Upper lobe of left lung (tissue), 4 donors: ENCODE results near the gene DKC1.

Experiments used
- EP300 ChIP-seq, 4 donors: sonication (generic); formaldehyde crosslinking; IDR thresholded peaks; one replicate each; pipeline ENCODE4 v1.5.1; 2017; ENCODE audit warnings: antibody characterized with exemption in 4 of 4, control low read depth in 2 of 4
- POLR2A ChIP-seq, 4 donors: fragments of 450-650 bp; IDR thresholded peaks; one replicate each; pipeline ENCODE4 v1.5.1; 2016 to 2017; ENCODE audit warnings: antibody characterized with exemption in 4 of 4, mild to moderate bottlenecking in 2 of 4
- TF ChIP-seq, protein P1 (sequence below), 6 experiments: fragments of 450-650 bp in 4 of 6; fragments of 200-600 bp in 2 of 6; sonication (generic) in 2 of 6; IDR thresholded peaks; one replicate each; pipeline ENCODE4 v1.5.1; 2016 to 2019; ENCODE audit warnings: antibody characterized with exemption in 6 of 6

DNA sequence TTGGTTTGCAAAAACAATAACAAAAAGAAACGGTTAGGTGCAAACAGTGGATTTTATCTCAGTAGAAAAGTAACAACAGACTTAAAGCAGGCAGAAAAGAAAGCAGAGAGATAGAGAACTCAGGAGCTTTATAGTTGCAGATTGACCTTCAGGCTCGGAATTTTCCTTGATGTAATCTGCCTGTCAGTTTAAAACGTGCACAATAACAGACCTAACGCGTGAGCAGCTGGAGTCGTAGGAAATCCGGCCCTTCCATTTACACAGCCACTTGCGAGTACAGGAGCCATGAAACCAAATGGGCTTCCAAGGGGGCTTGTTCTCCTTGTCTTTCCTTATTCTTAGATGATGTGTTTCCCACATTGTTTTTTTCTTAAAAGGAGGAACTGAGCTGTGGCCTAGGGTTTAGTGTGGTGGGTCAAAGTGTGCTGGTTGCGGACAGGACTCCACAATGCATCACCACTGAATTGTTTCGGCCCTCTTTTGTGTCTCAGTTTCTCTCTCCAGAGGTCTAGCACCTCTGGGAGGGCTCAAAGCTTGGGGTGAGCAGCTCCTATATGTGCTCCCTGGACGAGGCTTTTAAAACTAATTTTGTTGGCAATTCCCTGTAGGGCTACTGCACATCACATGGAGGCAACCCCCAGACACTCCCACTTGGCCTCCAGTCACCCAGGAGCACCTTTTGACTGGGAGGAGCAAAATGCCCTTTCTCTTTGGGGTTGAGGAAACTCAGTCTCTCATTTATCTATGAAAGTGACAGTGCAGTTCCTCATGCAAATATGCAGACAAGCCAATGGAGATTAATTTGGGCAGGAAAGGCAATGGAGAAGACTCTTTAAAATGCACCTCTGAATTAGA lies 56.5 kb downstream of the DKC1 start:
- TF ChIP-seq EP300 (IDR thresholded peaks at IDR 0.05) (no peak), POLR2A (IDR thresholded peaks at IDR 0.05) (no peak)
- TF ChIP-seq, protein P1, sequence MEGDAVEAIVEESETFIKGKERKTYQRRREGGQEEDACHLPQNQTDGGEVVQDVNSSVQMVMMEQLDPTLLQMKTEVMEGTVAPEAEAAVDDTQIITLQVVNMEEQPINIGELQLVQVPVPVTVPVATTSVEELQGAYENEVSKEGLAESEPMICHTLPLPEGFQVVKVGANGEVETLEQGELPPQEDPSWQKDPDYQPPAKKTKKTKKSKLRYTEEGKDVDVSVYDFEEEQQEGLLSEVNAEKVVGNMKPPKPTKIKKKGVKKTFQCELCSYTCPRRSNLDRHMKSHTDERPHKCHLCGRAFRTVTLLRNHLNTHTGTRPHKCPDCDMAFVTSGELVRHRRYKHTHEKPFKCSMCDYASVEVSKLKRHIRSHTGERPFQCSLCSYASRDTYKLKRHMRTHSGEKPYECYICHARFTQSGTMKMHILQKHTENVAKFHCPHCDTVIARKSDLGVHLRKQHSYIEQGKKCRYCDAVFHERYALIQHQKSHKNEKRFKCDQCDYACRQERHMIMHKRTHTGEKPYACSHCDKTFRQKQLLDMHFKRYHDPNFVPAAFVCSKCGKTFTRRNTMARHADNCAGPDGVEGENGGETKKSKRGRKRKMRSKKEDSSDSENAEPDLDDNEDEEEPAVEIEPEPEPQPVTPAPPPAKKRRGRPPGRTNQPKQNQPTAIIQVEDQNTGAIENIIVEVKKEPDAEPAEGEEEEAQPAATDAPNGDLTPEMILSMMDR (IDR thresholded peaks at IDR 0.05) = no peak
